Measurements from ENCODE around the gene TARBP2. TPM values are rescaled to one million over a fixed set of nuclear protein-coding genes. Genes with fewer than 3 reads are reported as not detected.

The TARBP2 gene
- total and polyA plus RNA-seq, 2 experiments from 2014 or later, result 58.3 to 79.8 TPM

DNA sequence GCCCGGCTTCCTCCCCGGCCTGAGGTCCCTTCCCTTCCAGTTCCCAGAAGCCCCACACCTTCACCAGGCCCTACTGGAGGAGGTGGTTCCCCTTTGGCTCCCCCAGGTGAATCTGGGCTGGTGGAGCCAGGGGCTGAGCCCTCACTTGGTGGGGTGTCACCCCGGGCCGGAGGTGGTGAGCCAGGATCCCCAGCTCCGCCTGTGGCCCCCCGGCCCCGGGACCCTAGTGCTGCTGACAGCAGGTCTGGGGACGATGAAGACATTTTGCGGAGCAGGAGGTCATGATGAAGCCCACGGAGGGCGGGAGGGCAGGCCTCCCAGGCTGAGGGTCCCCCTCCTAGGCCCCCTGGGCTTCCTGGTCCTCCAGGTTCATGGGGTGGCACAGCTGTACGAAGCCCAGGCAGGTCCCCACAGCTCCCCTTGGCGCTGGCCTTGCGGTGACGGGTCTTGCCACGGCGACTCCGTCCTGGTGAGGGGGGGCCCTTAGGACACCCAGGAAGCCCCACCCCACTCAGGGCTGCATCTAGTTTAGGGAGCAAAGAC, 18.4 kb upstream of the TARBP2 start:
- peaks cover 50% of the 10 kb centered on the region for H3K36me3 ChIP-seq
- DNase-seq (ENCODE audit: low read depth in 1 of 2, low spot score in 1 of 2), result no peak
- no peaks in the 10 kb centered on the region for H3K9me3 ChIP-seq (ENCODE audit: low read depth)
- no peaks in the 10 kb centered on the region for H3K27me3 ChIP-seq
- peak overlapping the region; percentile 73 for H3K27ac ChIP-seq
- no peak overlapping the region for H3K4me3 ChIP-seq
- no peaks in the 10 kb centered on the region for H3K4me1 ChIP-seq (ENCODE audit: low read depth)
- TF ChIP-seq, protein P1, sequence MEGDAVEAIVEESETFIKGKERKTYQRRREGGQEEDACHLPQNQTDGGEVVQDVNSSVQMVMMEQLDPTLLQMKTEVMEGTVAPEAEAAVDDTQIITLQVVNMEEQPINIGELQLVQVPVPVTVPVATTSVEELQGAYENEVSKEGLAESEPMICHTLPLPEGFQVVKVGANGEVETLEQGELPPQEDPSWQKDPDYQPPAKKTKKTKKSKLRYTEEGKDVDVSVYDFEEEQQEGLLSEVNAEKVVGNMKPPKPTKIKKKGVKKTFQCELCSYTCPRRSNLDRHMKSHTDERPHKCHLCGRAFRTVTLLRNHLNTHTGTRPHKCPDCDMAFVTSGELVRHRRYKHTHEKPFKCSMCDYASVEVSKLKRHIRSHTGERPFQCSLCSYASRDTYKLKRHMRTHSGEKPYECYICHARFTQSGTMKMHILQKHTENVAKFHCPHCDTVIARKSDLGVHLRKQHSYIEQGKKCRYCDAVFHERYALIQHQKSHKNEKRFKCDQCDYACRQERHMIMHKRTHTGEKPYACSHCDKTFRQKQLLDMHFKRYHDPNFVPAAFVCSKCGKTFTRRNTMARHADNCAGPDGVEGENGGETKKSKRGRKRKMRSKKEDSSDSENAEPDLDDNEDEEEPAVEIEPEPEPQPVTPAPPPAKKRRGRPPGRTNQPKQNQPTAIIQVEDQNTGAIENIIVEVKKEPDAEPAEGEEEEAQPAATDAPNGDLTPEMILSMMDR (IDR thresholded peaks at IDR 0.05; ENCODE audit: low read depth, low read length), result no peak

DNA sequence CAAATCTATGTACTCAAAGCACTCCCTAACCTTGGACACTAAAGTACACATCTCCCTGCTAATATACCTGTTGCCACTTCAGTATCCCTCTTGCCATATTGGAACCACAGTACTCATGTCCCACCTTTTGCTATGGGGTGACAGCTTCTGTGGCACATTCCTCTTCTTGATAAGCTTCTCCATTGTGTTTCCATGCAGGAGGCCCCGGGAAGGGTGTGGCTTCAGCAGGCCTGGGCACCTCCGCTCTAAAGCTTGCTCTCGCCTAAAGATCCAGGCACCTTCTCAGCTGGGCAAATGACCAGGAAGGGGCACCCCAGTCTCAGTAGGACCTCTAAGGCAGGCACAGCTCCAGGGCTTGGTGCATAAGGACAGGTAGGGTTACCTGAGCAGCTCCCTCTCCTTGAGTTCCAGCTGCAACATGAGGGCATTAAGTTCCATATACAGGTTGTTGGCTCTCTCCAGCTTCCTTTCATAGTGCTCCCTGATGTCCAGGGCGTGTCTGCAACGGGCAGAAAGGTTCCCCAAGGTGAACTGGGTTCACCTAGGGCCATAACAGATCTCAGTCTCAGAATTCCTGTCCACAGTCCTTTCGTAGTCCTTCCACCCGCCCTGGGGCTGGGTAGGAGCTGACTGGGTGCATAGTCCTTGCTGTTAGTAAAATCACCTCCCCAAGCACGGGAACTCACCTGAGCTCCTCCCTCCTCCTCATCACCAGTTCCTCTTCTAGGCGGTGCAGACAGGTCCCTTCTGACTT, 17.7 kb upstream of the TARBP2 start:
- no peak overlapping the region for H3K4me3 ChIP-seq
- TF ChIP-seq, protein P1 (IDR thresholded peaks at IDR 0.05; ENCODE audit: low read depth, low read length), result no peak
- H3K27me3 ChIP-seq, result no peaks in the 10 kb centered on the region
- peak overlapping the region; percentile 73 for H3K27ac ChIP-seq
- no peak for DNase-seq (ENCODE audit: low read depth in 1 of 2, low spot score in 1 of 2)
- no peaks in the 10 kb centered on the region for H3K9me3 ChIP-seq (ENCODE audit: low read depth)
- no peaks in the 10 kb centered on the region for H3K4me1 ChIP-seq (ENCODE audit: low read depth)
- H3K36me3 ChIP-seq, result peaks cover 44% of the 10 kb centered on the region

DNA sequence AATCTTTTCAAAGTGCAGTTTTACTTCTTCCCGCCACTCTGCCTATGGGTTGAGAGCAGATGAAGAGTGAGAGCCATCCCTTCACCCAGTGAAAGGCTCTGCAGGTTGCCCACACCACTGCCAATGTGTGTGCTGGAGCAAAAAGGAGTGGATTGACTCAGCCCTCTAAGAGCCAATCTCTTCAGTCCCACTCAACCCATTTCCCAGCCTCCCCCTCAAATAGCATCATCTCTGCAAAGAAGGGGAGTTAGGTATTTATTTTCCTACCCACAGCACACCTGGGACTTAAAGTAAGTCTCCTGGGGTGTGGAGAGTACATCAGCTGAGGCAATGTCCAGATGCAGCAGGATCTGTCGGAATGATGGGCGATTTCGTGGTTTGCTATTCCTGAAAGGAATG, 17.1 kb upstream of the TARBP2 start:
- TF ChIP-seq, protein P1 (IDR thresholded peaks at IDR 0.05; ENCODE audit: low read depth, low read length), result no peak
- Histone ChIP-seq H3K9me3 (ENCODE audit: low read depth) (no peaks in the 10 kb centered on the region), H3K4me3 (no peak overlapping the region), H3K36me3 (peaks cover 38% of the 10 kb centered on the region), H3K27ac (peak overlapping the region; percentile 73), H3K4me1 (ENCODE audit: low read depth) (no peaks in the 10 kb centered on the region), H3K27me3 (no peaks in the 10 kb centered on the region)
- DNase-seq (ENCODE audit: low read depth in 1 of 2, low spot score in 1 of 2), result no peak

DNA sequence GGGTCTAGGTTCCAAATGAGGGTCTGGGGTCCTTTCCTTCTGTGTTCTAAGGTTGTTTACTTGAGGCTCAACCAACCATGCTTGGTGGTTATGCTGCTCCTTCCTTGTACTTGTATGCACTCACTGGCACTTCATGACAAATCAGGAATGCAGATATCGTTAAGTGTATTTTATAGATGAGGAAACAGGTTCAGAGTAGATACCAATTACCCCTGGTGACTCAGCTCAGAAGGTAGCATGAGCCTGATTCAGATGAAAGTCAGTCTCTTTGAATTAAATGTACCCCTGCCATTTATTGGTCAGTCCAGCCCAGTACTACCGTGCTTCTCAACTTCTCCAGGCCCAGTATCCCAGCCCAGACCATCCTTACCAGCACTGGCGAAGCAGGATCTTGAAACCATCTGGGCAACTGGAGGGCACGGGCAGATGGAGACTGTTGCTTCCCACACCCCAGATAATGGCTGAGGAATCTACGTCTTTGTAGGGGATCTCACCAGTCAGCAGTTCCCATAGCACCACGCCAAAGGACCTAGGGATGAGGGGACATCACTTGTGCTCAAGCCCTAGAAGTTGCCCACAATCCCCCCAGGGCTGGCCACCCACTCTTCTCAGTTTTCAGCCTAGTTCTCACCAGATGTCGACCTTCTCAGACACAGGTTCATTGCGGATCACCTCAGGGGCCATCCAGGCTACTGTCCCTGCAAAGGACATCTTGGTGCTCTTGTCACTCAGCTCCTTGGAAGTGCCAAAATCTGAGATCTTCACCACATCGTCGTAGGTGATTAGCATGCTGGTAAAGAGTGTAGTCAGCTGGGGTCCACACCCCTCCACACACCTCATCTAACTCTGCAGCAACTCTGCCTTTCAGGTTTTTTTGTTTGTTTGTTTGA, 16.2 kb upstream of the TARBP2 start:
- no peaks in the 10 kb centered on the region for H3K9me3 ChIP-seq (ENCODE audit: low read depth)
- TF ChIP-seq, protein P1 (IDR thresholded peaks at IDR 0.05; ENCODE audit: low read depth, low read length), result no peak
- no peak overlapping the region for H3K4me3 ChIP-seq
- no peaks in the 10 kb centered on the region for H3K27me3 ChIP-seq
- H3K27ac ChIP-seq, result peak overlapping the region; percentile 73
- no peak for DNase-seq (ENCODE audit: low read depth in 1 of 2, low spot score in 1 of 2)
- H3K36me3 ChIP-seq, result peaks cover 30% of the 10 kb centered on the region
- H3K4me1 ChIP-seq (ENCODE audit: low read depth), result no peaks in the 10 kb centered on the region

DNA sequence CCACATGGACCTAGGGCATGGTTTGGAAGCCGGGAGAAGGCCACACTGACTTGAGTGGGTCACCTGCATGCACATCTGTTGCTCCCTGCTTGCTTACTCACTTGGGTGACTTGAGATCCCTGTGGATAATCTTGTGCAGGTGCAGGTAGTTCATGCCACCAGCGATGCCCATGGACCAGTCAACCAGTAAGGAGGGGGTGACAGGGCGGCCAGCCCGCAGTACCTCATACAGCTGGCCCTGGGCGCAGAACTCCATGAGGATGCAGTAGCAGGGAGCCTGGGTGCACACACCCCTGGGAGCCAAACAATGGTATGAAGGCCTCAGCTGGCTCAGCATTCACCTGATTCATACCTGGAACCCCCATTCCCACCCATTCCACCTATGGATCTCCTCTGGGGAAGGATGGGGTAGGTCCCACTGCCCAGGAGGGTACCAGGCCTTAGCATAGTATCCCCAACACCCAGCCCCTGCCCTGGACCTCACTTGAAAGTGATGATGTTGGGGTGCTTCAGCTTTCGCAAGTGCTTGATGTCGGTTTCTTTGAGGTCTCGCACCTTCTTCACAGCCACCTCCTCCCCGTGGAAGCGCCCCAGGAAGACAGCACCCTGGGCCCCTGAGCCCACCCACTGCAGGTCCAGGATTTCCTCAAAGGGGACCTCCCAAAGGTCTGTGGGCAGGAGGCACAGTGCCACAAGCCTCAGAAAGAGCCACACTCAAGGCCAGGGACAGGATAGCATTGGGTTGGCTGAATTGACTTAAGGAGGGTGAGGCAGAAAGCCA, 14.9 kb upstream of the TARBP2 start:
- Histone ChIP-seq H3K4me3 (no peak overlapping the region), H3K27me3 (no peaks in the 10 kb centered on the region), H3K4me1 (ENCODE audit: low read depth) (no peaks in the 10 kb centered on the region), H3K27ac (no peak overlapping the region), H3K9me3 (ENCODE audit: low read depth) (no peaks in the 10 kb centered on the region), H3K36me3 (peaks cover 19% of the 10 kb centered on the region)
- no peak for DNase-seq (ENCODE audit: low read depth in 1 of 2, low spot score in 1 of 2)
- TF ChIP-seq, protein P1 (IDR thresholded peaks at IDR 0.05; ENCODE audit: low read depth, low read length), result no peak
